ENCODE data around the gene NAA38. TPM values are rescaled to one million over a fixed set of nuclear protein-coding genes. Genes with fewer than 3 reads are reported as not detected.
A peak's percentile ranks its signal among the peaks of the same experiment; 100 is the strongest.

NAA38 gene
- total and polyA plus RNA-seq, 7 donors, result 60.8 to 148 (median 95.4) TPM

DNA sequence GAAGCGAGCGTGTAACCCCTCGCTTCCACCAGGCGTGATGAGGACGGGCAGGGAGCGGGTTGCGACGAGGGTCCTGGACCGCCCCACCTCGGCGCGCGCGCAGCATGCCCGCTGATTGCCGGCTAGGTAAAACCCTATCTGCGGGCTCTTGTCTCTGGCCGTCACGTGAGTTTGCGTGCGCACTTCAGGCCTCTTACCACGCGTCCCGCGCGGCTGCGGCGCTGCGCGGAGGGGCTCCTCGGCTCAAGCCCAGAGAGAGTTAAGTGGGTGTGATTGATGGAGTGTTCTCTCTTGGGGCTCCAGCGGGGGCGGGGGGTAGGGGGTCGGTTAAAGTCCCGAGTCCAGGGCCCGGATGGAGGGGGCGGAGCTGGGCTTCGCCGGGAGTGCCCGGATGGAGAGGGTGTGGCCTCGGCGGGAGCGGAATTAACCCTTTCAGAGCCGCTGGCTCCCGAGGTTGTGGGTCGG, 15.4 kb downstream of the NAA38 start:
- H3K27ac ChIP-seq, result peak overlapping the region; percentile 99
- ATAC-seq (peak; percentile 72 to 78 (median 76)), DNase-seq (peak; percentile 93 to 96)
- intact Hi-C loops (cut with DNase I), result loop anchor here (5.0 to 10.0 kb wide), 2 partner anchors 217 to 360 kb away; partner anchors contain the start of genes POLR2A (in 1 of the 2), SAT2 (in 1 of the 2) and SLC35G6 (in 1 of the 2)
- peaks cover 0 to 29% of the 10 kb centered on the region in 2 donors for H3K36me3 ChIP-seq (ENCODE audit: insufficient read depth in 1 of 2, low read depth in 1 of 2)
- no peaks in the 10 kb centered on the region for H3K9me3 ChIP-seq
- 0 to 1% (median 0%) methylated on average over 27 to 46 of the region's 46 CpGs for WGBS, 3 donors
- peak overlapping the region; percentile 81 for H3K4me3 ChIP-seq
- H3K27me3 ChIP-seq (ENCODE audit: insufficient read depth in 3 of 3, low read length in 2 of 3), result no peaks in the 10 kb centered on the region
- peaks cover 49% of the 10 kb centered on the region for H3K4me1 ChIP-seq
- TF ChIP-seq, protein P1, sequence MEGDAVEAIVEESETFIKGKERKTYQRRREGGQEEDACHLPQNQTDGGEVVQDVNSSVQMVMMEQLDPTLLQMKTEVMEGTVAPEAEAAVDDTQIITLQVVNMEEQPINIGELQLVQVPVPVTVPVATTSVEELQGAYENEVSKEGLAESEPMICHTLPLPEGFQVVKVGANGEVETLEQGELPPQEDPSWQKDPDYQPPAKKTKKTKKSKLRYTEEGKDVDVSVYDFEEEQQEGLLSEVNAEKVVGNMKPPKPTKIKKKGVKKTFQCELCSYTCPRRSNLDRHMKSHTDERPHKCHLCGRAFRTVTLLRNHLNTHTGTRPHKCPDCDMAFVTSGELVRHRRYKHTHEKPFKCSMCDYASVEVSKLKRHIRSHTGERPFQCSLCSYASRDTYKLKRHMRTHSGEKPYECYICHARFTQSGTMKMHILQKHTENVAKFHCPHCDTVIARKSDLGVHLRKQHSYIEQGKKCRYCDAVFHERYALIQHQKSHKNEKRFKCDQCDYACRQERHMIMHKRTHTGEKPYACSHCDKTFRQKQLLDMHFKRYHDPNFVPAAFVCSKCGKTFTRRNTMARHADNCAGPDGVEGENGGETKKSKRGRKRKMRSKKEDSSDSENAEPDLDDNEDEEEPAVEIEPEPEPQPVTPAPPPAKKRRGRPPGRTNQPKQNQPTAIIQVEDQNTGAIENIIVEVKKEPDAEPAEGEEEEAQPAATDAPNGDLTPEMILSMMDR (IDR thresholded peaks at IDR 0.05), result no peak

DNA sequence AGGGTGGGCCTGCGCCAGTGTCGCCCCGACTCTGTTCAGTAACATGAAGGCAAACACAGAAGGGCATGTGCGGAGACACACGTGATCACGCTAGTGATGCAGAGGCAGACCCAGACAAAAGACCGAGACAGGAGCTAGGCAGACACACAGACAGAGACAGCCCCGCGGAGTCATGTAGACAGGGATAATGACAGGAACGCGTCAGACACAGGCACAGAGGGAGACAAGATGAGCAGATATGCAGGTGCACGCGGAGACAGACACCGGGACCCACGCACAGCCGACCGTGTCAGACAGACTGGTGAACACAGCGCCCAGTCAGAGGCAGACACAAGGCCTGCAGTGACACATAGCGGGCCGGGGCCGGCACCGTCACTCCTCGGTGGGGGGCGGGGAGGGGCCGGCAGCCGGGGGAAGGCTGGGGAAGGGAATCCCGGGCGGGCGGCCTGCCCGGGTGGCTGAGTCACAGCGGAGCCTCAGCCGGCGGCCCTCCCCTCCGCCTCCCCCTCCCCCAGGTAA, 15.9 kb downstream of the NAA38 start:
- Histone ChIP-seq H3K36me3 (ENCODE audit: insufficient read depth in 1 of 2, low read depth in 1 of 2) (peaks cover 0 to 25% of the 10 kb centered on the region in 2 donors), H3K27me3 (ENCODE audit: insufficient read depth in 3 of 3, low read length in 2 of 3) (no peaks in the 10 kb centered on the region), H3K27ac (peak overlapping the region; percentile 99), H3K9me3 (no peaks in the 10 kb centered on the region), H3K4me1 (peaks cover 49% of the 10 kb centered on the region), H3K4me3 (peak overlapping the region; percentile 81)
- ATAC-seq (peak; percentile 70 to 74 (median 72)), DNase-seq (peak; percentile 96 to 97)
- TF ChIP-seq, protein P1 (IDR thresholded peaks at IDR 0.05), result no peak
- intact Hi-C loops (cut with DNase I), result loop anchor here (5.0 to 10.0 kb wide), 2 partner anchors 217 to 359 kb away; partner anchors contain the start of genes POLR2A (in 1 of the 2), SAT2 (in 1 of the 2) and SLC35G6 (in 1 of the 2)
- WGBS, 3 donors, result 2 to 7% (median 2%) methylated on average over 22 to 34 of the region's 34 CpGs

DNA sequence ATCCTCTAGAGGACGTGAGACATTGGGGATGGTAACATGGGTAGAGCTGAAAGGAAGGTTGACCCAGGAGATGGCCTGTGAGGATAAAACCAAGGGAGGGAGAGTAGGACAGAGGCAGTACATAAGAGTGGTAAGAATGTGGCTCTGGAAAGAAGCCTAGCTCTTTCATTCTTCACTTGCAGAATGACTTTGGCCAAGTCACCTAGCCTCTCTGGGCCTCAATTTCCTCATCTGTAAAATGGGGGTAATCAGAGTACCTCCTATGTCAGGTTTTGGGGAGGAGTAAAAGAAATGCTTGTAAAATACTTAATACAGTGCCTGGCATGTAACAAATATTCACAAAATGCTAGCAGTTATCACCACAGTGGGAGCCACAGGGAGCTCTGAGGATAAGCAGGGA, 16.5 kb downstream of the NAA38 start:
- no peak for ATAC-seq
- H3K4me3 ChIP-seq, result peak overlapping the region; percentile 81
- no peaks in the 10 kb centered on the region for H3K27me3 ChIP-seq (ENCODE audit: insufficient read depth in 3 of 3, low read length in 2 of 3)
- no peaks in the 10 kb centered on the region for H3K9me3 ChIP-seq
- peak overlapping the region; percentile 99 for H3K27ac ChIP-seq
- H3K36me3 ChIP-seq (ENCODE audit: insufficient read depth in 1 of 2, low read depth in 1 of 2), result peaks cover 0 to 19% of the 10 kb centered on the region in 2 donors
- no peak for DNase-seq
- peaks cover 47% of the 10 kb centered on the region for H3K4me1 ChIP-seq
- 61 to 76% (median 64%) methylated on average over 1 of the region's 1 CpG for WGBS, 3 donors
- TF ChIP-seq, protein P1 (IDR thresholded peaks at IDR 0.05), result no peak
- intact Hi-C loops (cut with DNase I), result loop anchor here (5.0 to 10.0 kb wide), 2 partner anchors 216 to 359 kb away; partner anchors contain the start of genes POLR2A (in 1 of the 2), SAT2 (in 1 of the 2) and SLC35G6 (in 1 of the 2)

DNA sequence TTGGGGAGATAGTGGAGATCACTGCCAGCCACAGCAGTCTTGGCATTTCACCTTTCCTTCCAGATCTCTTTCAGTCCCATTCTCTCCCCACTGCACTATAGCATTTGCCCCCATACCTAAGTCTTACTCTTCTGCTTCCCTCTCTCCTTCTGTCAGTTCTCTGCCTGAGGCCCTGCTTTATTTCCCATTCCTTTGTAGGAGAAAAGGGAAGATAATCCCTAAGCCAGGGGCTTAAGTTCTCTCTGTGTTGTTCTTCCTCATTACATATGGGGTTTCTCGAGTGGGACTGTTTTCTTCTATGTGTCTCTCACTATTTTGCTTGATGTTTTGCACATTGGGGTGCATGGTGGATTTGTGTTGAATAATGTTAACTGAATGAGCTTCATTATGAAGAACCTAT, 16.9 kb downstream of the NAA38 start:
- peak overlapping the region; percentile 99 for H3K27ac ChIP-seq
- TF ChIP-seq, protein P1 (IDR thresholded peaks at IDR 0.05), result no peak
- H3K4me3 ChIP-seq, result peak overlapping the region; percentile 81
- intact Hi-C loops (cut with DNase I), result loop anchor here (5.0 to 10.0 kb wide), 2 partner anchors 216 to 358 kb away; partner anchors contain the start of genes POLR2A (in 1 of the 2), SAT2 (in 1 of the 2) and SLC35G6 (in 1 of the 2)
- ATAC-seq (no peak), DNase-seq (no peak)
- no peaks in the 10 kb centered on the region for H3K27me3 ChIP-seq (ENCODE audit: insufficient read depth in 3 of 3, low read length in 2 of 3)
- H3K4me1 ChIP-seq, result peaks cover 43% of the 10 kb centered on the region
- H3K9me3 ChIP-seq, result no peaks in the 10 kb centered on the region
- H3K36me3 ChIP-seq (ENCODE audit: insufficient read depth in 1 of 2, low read depth in 1 of 2), result peaks cover 0 to 14% of the 10 kb centered on the region in 2 donors
- WGBS, 3 donors, result 38 to 58% (median 48%) methylated on average over 1 of the region's 1 CpG
